ENCODE measurements around the gene VPS50. TPM values are rescaled to one million over a fixed set of nuclear protein-coding genes. Genes with fewer than 3 reads are reported as not detected.

The VPS50 gene
- total and polyA plus RNA-seq, 2 donors (not counting 1 experiment from before 2014, with no cell fraction given) = 9.4 to 54.1 TPM

GRCh38 chr7:93365341-93365740 is 133.2 kb downstream of the VPS50 start:
- Histone ChIP-seq H3K36me3 (replicated peaks in 1 of 2; ENCODE audit: control extremely low read depth in 1 of 2, control insufficient read depth in 1 of 2, extremely low read depth in 1 of 2, insufficient read depth in 2 of 2, low read length in 1 of 2) (no peaks in the 10 kb centered on the region), H3K4me2 (replicated peaks; ENCODE audit: low read depth, low read length, poor library complexity, severe bottlenecking) (no peak overlapping the region), H2AFZ (ENCODE audit: insufficient read depth, low read depth, low read length, poor library complexity, severe bottlenecking) (no peak overlapping the region), H4K20me1 (ENCODE audit: control insufficient read depth, insufficient read depth, low read length, poor library complexity, severe bottlenecking) (no peaks in the 10 kb centered on the region), H3K4me1 (ENCODE audit: control insufficient read depth in 2 of 2, insufficient read depth in 2 of 2, low read length in 2 of 2) (no peaks in the 10 kb centered on the region), H3K27ac (ENCODE audit: low read length in 2 of 2) (no peak overlapping the region), H3K9ac (ENCODE audit: low read length) (no peak overlapping the region), H3K9me3 (ENCODE audit: control extremely low read depth in 1 of 3, control insufficient read depth in 2 of 3, insufficient read depth in 1 of 3, low read length in 2 of 3) (no peaks in the 10 kb centered on the region), H3K79me2 (ENCODE audit: control insufficient read depth, insufficient read depth, low read length) (no peaks in the 10 kb centered on the region), H3K4me3 (ENCODE audit: control extremely low read depth in 1 of 5, extremely low read depth in 1 of 5, insufficient read depth in 1 of 5, low read depth in 2 of 5, low read length in 4 of 5) (no peak overlapping the region), H3K27me3 (replicated peaks in 1 of 4; ENCODE audit: control extremely low read depth in 1 of 4, control insufficient read depth in 3 of 4, insufficient read depth in 4 of 4, low read length in 3 of 4) (peaks cover 0 to 2% (median 0%) of the 10 kb centered on the region in 4 experiments)
- Mint-ChIP-seq H3K4me3 (no peak overlapping the region), H3K27ac (no peak overlapping the region), H3K27me3 (peaks cover 6% of the 10 kb centered on the region), H3K4me1 (no peaks in the 10 kb centered on the region), H3K9me3 (ENCODE audit: insufficient read depth) (peaks cover 4% of the 10 kb centered on the region)
- intact Hi-C loops (cut with micrococcal nuclease) = no loop called here
- ATAC-seq (ENCODE audit: low read depth) (no peak), DNase-seq (no peak)
- CTCF ChIA-PET = no interaction called here
- POLR2A ChIA-PET = no interaction called here
- 86% methylated on average over 1 of the region's 1 CpG for WGBS (ENCODE audit: insufficient coverage)
- TF ChIP-seq CTCF (IDR thresholded peaks at IDR 0.05) (no peak), EZH2 (IDR thresholded peaks at IDR 0.05; ENCODE audit: borderline replicate concordance, insufficient read depth, low read depth, low read length, poor library complexity, severe bottlenecking) (no peak)

DNA sequence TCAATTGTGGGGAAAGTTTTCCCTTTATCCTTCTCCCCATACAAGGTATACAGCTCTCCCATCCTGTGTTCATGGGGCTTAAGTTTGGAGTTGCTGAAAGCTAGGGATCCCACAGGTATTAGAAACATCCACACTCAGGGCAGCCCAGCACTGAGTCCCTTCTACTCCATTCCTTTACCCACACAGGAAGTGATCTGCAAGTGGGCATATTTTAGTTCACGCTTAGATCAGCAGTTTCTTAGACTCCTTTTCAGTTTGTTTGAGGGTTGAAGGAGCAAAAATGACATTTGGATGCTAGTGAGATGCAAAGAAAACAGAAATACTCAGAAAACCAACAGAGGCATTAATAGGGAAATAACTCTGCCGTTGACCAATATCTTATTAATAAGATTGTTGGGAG is 134.7 kb downstream of the VPS50 start:
- Histone ChIP-seq H3K4me1 (ENCODE audit: control insufficient read depth in 2 of 2, insufficient read depth in 2 of 2, low read length in 2 of 2) (no peaks in the 10 kb centered on the region), H2AFZ (ENCODE audit: insufficient read depth, low read depth, low read length, poor library complexity, severe bottlenecking) (no peak overlapping the region), H3K36me3 (replicated peaks in 1 of 2; ENCODE audit: control extremely low read depth in 1 of 2, control insufficient read depth in 1 of 2, extremely low read depth in 1 of 2, insufficient read depth in 2 of 2, low read length in 1 of 2) (no peaks in the 10 kb centered on the region), H3K4me2 (replicated peaks; ENCODE audit: low read depth, low read length, poor library complexity, severe bottlenecking) (no peak overlapping the region), H3K27ac (ENCODE audit: low read length in 2 of 2) (no peak overlapping the region), H3K9me3 (ENCODE audit: control extremely low read depth in 1 of 3, control insufficient read depth in 2 of 3, insufficient read depth in 1 of 3, low read length in 2 of 3) (no peaks in the 10 kb centered on the region), H3K27me3 (replicated peaks in 1 of 4; ENCODE audit: control extremely low read depth in 1 of 4, control insufficient read depth in 3 of 4, insufficient read depth in 4 of 4, low read length in 3 of 4) (peaks cover 0 to 2% (median 0%) of the 10 kb centered on the region in 4 experiments), H3K79me2 (ENCODE audit: control insufficient read depth, insufficient read depth, low read length) (no peaks in the 10 kb centered on the region), H3K9ac (ENCODE audit: low read length) (no peak overlapping the region), H3K4me3 (ENCODE audit: control extremely low read depth in 1 of 5, extremely low read depth in 1 of 5, insufficient read depth in 1 of 5, low read depth in 2 of 5, low read length in 4 of 5) (no peak overlapping the region), H4K20me1 (ENCODE audit: control insufficient read depth, insufficient read depth, low read length, poor library complexity, severe bottlenecking) (no peaks in the 10 kb centered on the region)
- no peak for DNase-seq
- Mint-ChIP-seq H3K27me3 (peaks cover 6% of the 10 kb centered on the region), H3K4me1 (no peaks in the 10 kb centered on the region), H3K9me3 (ENCODE audit: insufficient read depth) (peaks cover 4% of the 10 kb centered on the region), H3K27ac (no peak overlapping the region), H3K4me3 (no peak overlapping the region)
- POLR2A ChIA-PET = no interaction called here
- intact Hi-C loops (cut with micrococcal nuclease) = no loop called here
- no peak for ATAC-seq (ENCODE audit: low read depth)
- WGBS (ENCODE audit: insufficient coverage) = no CpG with 5 or more reads among the region's 2 CpGs
- TF ChIP-seq CTCF (IDR thresholded peaks at IDR 0.05) = no peak
- TF ChIP-seq EZH2 (IDR thresholded peaks at IDR 0.05; ENCODE audit: borderline replicate concordance, insufficient read depth, low read depth, low read length, poor library complexity, severe bottlenecking) = no peak
- CTCF ChIA-PET = no interaction called here
